Stimulated activated CD4-positive, alpha-beta T cell treated with anti-CD3 and anti-CD28 coated beads, Interleukin-4, amount 100 ng/mL, for 48 hours (primary cell): ENCODE measurements around the gene CAMK1D.

Experiments
- DNase-seq, 2 donors: peaks; one replicate each; pipeline ENCODE4 v3.0.0-alpha.2; 2020; ENCODE audit warnings: low read depth in 2 of 2

The CAMK1D gene

GRCh38 chr10:12372846-12373245, 23.5 kb downstream of the CAMK1D start:
- DNase-seq, result no peak

GRCh38 chr10:12375076-12375504, 25.7 kb downstream of the CAMK1D start:
- no peak for DNase-seq

- DNase-seq, result no peak
These were observed 26.9 kb downstream of the CAMK1D start for GRCh38 chr10:12376211-12376610.

- DNase-seq, result no peak
These were observed 28.4 kb downstream of the CAMK1D start for GRCh38 chr10:12377658-12378290.

GRCh38 chr10:12380999-12381398, 31.7 kb downstream of the CAMK1D start:
- no peak for DNase-seq

- no peak for DNase-seq
These were observed 32.3 kb downstream of the CAMK1D start for GRCh38 chr10:12381536-12382156.

GRCh38 chr10:12382157-12382548, 32.8 kb downstream of the CAMK1D start:
- DNase-seq, result no peak

- DNase-seq, result no peak
These were observed 33.7 kb downstream of the CAMK1D start for GRCh38 chr10:12382956-12383531.

GRCh38 chr10:12384906-12385305, 35.6 kb downstream of the CAMK1D start:
- DNase-seq, result no peak

- DNase-seq, result no peak
These were observed 38.3 kb downstream of the CAMK1D start for GRCh38 chr10:12387561-12388210.

GRCh38 chr10:12388671-12389070, 39.3 kb downstream of the CAMK1D start:
- DNase-seq, result no peak

- DNase-seq, result no peak
These were observed 39.9 kb downstream of the CAMK1D start for GRCh38 chr10:12389154-12389734.

- DNase-seq, result no peak
These were observed 41.4 kb downstream of the CAMK1D start for GRCh38 chr10:12390733-12391132.

- DNase-seq, result no peak
These were observed 41.9 kb downstream of the CAMK1D start for GRCh38 chr10:12391206-12391605.

- no peak for DNase-seq
These were observed 44.5 kb downstream of the CAMK1D start for GRCh38 chr10:12393831-12394230.

GRCh38 chr10:12394241-12395033, 45.1 kb downstream of the CAMK1D start:
- DNase-seq, result no peak

- no peak for DNase-seq
These were observed 46.7 kb downstream of the CAMK1D start for GRCh38 chr10:12396093-12396492.

GRCh38 chr10:12396567-12396966, 47.2 kb downstream of the CAMK1D start:
- DNase-seq, result no peak

- DNase-seq, result no peak
These were observed 48.0 kb downstream of the CAMK1D start for GRCh38 chr10:12397147-12397896.

- DNase-seq, result no peak
These were observed 48.6 kb downstream of the CAMK1D start for GRCh38 chr10:12397941-12398340.
